H1 (cell line): ENCODE measurements around the gene ACACB. TPM values are rescaled to one million over a fixed set of nuclear protein-coding genes. Genes with fewer than 3 reads are reported as not detected.

ENCODE experiments used
- EGR1 ChIP-seq: IDR thresholded peaks from 2 replicates; pipeline ENCODE4 v1.6.1; 2011; ENCODE audit warnings: low read depth, low read length, borderline replicate concordance
- polyA plus RNA-seq, 7 experiments: library from polyadenylated mRNA; depleted of rRNA in 3 of 7; stranded (reverse) in 5 of 7; unstranded in 2 of 7; fragments of >200 nt in 5 of 7; fragments of 200-250 nt in 2 of 7; gene quantifications; 1 replicate in 5 of 7; 2 replicates in 1 of 7; 4 replicates in 1 of 7; pipeline versions ENCODE4 v1.2.1 to v1.2.3, GENCODE V29; 2011 to 2013; ENCODE audit warnings: missing spikeins in 2 of 7, mixed read lengths in 2 of 7
- total RNA-seq: library from RNA; stranded (reverse); fragmentation: NEBNext Ultra II Directional; extraction: Animal tissue kit (Norgen Biotek cat#: 25700); gene quantifications from 2 replicates; pipeline ENCODE4 v1.2.1, GENCODE V29; 2021

The ACACB gene
- total and polyA plus RNA-seq, 2 of the 8 experiments (the other 6 are each of a cell fraction or from before 2014, with no cell fraction given) = 5.8 to 15.3 TPM

DNA sequence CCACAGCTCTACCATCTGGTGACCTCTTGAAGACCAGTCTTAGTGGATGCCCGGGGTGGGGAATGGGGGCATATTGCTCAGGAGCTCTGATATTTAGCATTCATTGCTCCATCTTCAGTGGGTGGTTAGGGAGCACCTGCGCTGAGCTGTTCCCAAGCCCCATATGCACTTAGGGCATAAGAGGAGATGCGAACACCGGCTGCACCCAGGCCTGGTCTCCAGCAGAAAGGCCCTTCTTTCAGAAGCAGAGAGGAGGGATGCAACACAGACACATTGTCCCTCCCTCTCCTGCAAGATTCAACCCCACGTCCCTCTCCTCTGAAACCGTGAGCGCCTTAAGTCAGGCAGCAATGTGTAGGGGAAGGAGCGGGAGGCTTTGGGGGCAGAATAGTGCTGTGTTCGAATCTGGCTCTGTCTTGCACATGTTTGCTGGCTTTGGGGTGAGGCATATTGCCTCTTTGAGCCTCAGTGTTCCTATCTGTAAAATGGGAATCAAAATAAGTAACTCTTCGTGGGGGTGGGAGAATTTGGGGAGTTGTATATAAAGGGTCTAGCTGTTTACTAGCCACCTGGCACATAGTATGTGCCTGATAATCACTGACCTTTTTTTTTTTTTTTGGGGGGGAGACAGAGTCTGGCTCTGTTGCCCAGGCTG, 105.0 kb downstream of the ACACB start (continued):
- TF ChIP-seq EGR1 = no peak
